DND-41 (cell line): Measurements from ENCODE around the gene ARHGAP26.

Experiments used
- ATAC-seq: fragments of 200-7000 bp; cut with Tn5 transposase; 3 replicates; pipeline ENCODE4 v1.9.1; 2021; ENCODE audit warnings: low read depth; ENCODE audit not compliant: insufficient read depth
- DNase-seq: peaks from one replicate; pipeline ENCODE4 v3.0.0-alpha.2; 2020
- H2AFZ ChIP-seq: 2 replicates; pipeline ENCODE4 v1.6.0; 2012; ENCODE audit warnings: low read depth, low read length
- H3K27ac ChIP-seq: 2 replicates; pipeline ENCODE4 v1.5.1; 2012; ENCODE audit warnings: low read length, inconsistent platforms
- H3K27me3 ChIP-seq: fragments of 200-600 bp; sonication (generic); 2 replicates; pipeline ENCODE4 v1.6.0; 2012; ENCODE audit warnings: low read length, mild to moderate bottlenecking, inconsistent platforms; ENCODE audit not compliant: insufficient read depth, poor library complexity
- H3K36me3 ChIP-seq: 2 replicates; pipeline ENCODE4 v1.5.1; 2012; ENCODE audit warnings: low read length, inconsistent platforms; ENCODE audit not compliant: insufficient read depth
- H3K4me1 ChIP-seq: 2 replicates; pipeline ENCODE4 v1.5.1; 2012; ENCODE audit warnings: mild to moderate bottlenecking, low read length; ENCODE audit not compliant: insufficient read depth
- H3K4me2 ChIP-seq: 2 replicates; pipeline ENCODE4 v1.6.0; 2012; ENCODE audit warnings: mild to moderate bottlenecking, moderate library complexity, low read length, inconsistent platforms; ENCODE audit not compliant: insufficient read depth
- H3K4me3 ChIP-seq, 2 experiments: fragments of 200-600 bp in 1 of 2; shearing (Covaris generic) in 1 of 2; 2 replicates each; pipeline ENCODE4 v1.5.1; 2012 to 2016; ENCODE audit warnings: inconsistent platforms in 2 of 2, low read length in 2 of 2, mild to moderate bottlenecking in 2 of 2, low read depth in 1 of 2, moderate library complexity in 1 of 2
- H3K79me2 ChIP-seq: 2 replicates; pipeline ENCODE4 v1.6.0; 2012; ENCODE audit warnings: low read length, inconsistent platforms; ENCODE audit not compliant: insufficient read depth
- H3K9ac ChIP-seq: 2 replicates; pipeline ENCODE4 v1.6.0; 2012; ENCODE audit warnings: low read depth, mild to moderate bottlenecking, inconsistent platforms, low read length, moderate library complexity
- H3K9me3 ChIP-seq: 2 replicates; pipeline ENCODE4 v1.5.1; 2012; ENCODE audit warnings: low read length, moderate library complexity, mild to moderate bottlenecking, inconsistent platforms; ENCODE audit not compliant: insufficient read depth, severe bottlenecking
- H4K20me1 ChIP-seq: 2 replicates; pipeline ENCODE4 v1.6.0; 2012; ENCODE audit warnings: low read length; ENCODE audit not compliant: insufficient read depth
- CTCF ChIP-seq: IDR thresholded peaks from 2 replicates; pipeline ENCODE4 v1.5.1; 2012; ENCODE audit warnings: borderline replicate concordance, low read length, moderate library complexity, mild to moderate bottlenecking; ENCODE audit not compliant: poor library complexity, severe bottlenecking; ENCODE audit errors: extremely low read depth
- EZH2 ChIP-seq: IDR thresholded peaks from 3 replicates; pipeline ENCODE4 v1.6.1; 2012; ENCODE audit warnings: borderline replicate concordance, low read depth, mild to moderate bottlenecking, moderate library complexity, low read length, inconsistent platforms; ENCODE audit not compliant: severe bottlenecking

The ARHGAP26 gene

GRCh38 chr5:143197260-143197656 lies 427.1 kb downstream of the ARHGAP26 start:
- Histone ChIP-seq H3K4me3 (no peak overlapping the region), H3K27ac (no peak overlapping the region), H3K9me3 (peaks cover 9% of the 10 kb centered on the region), H3K36me3 (no peaks in the 10 kb centered on the region), H4K20me1 (no peaks in the 10 kb centered on the region), H3K4me1 (peaks cover 19% of the 10 kb centered on the region), H3K79me2 (no peaks in the 10 kb centered on the region), H2AFZ (no peak overlapping the region), H3K27me3 (no peaks in the 10 kb centered on the region), H3K9ac (no peak overlapping the region), H3K4me2 (no peak overlapping the region)
- ATAC-seq (no peak), DNase-seq (no peak)
- no peak for TF ChIP-seq CTCF
- TF ChIP-seq EZH2: no peak

GRCh38 chr5:143198332-143198731 lies 428.2 kb downstream of the ARHGAP26 start:
- no peak for DNase-seq
- peaks cover 19% of the 10 kb centered on the region for H3K4me1 ChIP-seq
- TF ChIP-seq EZH2 (no peak), CTCF (no peak)

GRCh38 chr5:143199161-143199560 lies 429.0 kb downstream of the ARHGAP26 start:
- Histone ChIP-seq H3K27ac (no peak overlapping the region), H3K9me3 (peaks cover 9% of the 10 kb centered on the region), H3K4me1 (peaks cover 19% of the 10 kb centered on the region), H3K36me3 (no peaks in the 10 kb centered on the region), H4K20me1 (no peaks in the 10 kb centered on the region), H3K4me2 (no peak overlapping the region), H2AFZ (no peak overlapping the region), H3K27me3 (no peaks in the 10 kb centered on the region), H3K79me2 (no peaks in the 10 kb centered on the region), H3K4me3 (no peak overlapping the region), H3K9ac (no peak overlapping the region)
- DNase-seq: no peak
- TF ChIP-seq EZH2 (no peak), CTCF (no peak)
- ATAC-seq: no peak

More at GRCh38 chr5:143198332-143198731, 428.2 kb downstream of the ARHGAP26 start:
- no peak overlapping the region for H3K27ac ChIP-seq
- H3K79me2 ChIP-seq: no peaks in the 10 kb centered on the region
- H3K4me3 ChIP-seq: no peak overlapping the region
- peaks cover 9% of the 10 kb centered on the region for H3K9me3 ChIP-seq
- no peak for ATAC-seq
- no peaks in the 10 kb centered on the region for H3K27me3 ChIP-seq
- H3K9ac ChIP-seq: no peak overlapping the region
- H3K4me2 ChIP-seq: no peak overlapping the region
- H4K20me1 ChIP-seq: no peaks in the 10 kb centered on the region
- no peak overlapping the region for H2AFZ ChIP-seq
- H3K36me3 ChIP-seq: no peaks in the 10 kb centered on the region

GRCh38 chr5:143199843-143200242 lies 429.7 kb downstream of the ARHGAP26 start:
- TF ChIP-seq CTCF: no peak
- TF ChIP-seq EZH2: no peak
- peaks cover 19% of the 10 kb centered on the region for H3K4me1 ChIP-seq
- ATAC-seq: no peak

More at GRCh38 chr5:143199843-143200242, 429.7 kb downstream of the ARHGAP26 start:
- H3K79me2 ChIP-seq: no peaks in the 10 kb centered on the region
- no peak overlapping the region for H3K27ac ChIP-seq
- H4K20me1 ChIP-seq: no peaks in the 10 kb centered on the region
- H3K27me3 ChIP-seq: no peaks in the 10 kb centered on the region
- no peak overlapping the region for H3K4me2 ChIP-seq
- no peak for DNase-seq
- no peak overlapping the region for H3K9ac ChIP-seq
- peaks cover 9% of the 10 kb centered on the region for H3K9me3 ChIP-seq
- no peak overlapping the region for H2AFZ ChIP-seq
- no peaks in the 10 kb centered on the region for H3K36me3 ChIP-seq
- no peak overlapping the region for H3K4me3 ChIP-seq
